ENCODE results near the gene PI16. TPM values are rescaled to one million over a fixed set of nuclear protein-coding genes. Genes with fewer than 3 reads are reported as not detected.
A peak's percentile ranks its signal among the peaks of the same experiment; 100 is the strongest.

Gene PI16
- total RNA-seq, 4 donors from 2014 or later: 2.8 to 17.2 (median 3.9) TPM

DNA sequence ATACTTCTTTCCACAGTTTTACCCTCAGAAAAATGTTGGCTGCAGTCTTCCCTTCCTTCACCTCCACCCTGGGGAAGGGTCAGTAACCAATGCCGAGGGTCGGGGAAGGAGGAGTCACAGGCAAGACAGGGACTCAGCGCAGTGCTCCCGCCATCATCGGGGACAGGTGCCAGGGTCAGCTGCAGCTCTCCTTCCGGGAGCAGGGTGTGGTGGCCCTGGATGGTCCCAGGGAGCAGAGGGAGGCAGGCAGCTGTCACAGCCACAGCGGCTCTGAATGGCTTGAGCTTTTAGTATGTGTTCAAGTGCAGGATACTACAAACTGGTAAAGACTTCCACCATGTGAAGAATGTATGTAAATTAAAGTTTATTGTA lies 26.0 kb upstream of the PI16 start:
- no peak overlapping the region for H3K4me3 ChIP-seq
- 61% methylated on average over 7 of the region's 7 CpGs for WGBS
- no peaks in the 10 kb centered on the region for H3K27me3 ChIP-seq
- DNase-seq (ENCODE audit: low spot score in 2 of 2): no peak
- peaks cover 16% of the 10 kb centered on the region for H3K36me3 ChIP-seq
- peaks cover 25% of the 10 kb centered on the region for H3K4me1 ChIP-seq
- H3K27ac ChIP-seq: no peak overlapping the region
- TF ChIP-seq, protein P1, sequence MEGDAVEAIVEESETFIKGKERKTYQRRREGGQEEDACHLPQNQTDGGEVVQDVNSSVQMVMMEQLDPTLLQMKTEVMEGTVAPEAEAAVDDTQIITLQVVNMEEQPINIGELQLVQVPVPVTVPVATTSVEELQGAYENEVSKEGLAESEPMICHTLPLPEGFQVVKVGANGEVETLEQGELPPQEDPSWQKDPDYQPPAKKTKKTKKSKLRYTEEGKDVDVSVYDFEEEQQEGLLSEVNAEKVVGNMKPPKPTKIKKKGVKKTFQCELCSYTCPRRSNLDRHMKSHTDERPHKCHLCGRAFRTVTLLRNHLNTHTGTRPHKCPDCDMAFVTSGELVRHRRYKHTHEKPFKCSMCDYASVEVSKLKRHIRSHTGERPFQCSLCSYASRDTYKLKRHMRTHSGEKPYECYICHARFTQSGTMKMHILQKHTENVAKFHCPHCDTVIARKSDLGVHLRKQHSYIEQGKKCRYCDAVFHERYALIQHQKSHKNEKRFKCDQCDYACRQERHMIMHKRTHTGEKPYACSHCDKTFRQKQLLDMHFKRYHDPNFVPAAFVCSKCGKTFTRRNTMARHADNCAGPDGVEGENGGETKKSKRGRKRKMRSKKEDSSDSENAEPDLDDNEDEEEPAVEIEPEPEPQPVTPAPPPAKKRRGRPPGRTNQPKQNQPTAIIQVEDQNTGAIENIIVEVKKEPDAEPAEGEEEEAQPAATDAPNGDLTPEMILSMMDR (IDR thresholded peaks at IDR 0.05): no peak
- TF ChIP-seq EP300 (IDR thresholded peaks at IDR 0.05) (no peak), POLR2AphosphoS5 (IDR thresholded peaks at IDR 0.05) (no peak)
- no peaks in the 10 kb centered on the region for H3K9me3 ChIP-seq

DNA sequence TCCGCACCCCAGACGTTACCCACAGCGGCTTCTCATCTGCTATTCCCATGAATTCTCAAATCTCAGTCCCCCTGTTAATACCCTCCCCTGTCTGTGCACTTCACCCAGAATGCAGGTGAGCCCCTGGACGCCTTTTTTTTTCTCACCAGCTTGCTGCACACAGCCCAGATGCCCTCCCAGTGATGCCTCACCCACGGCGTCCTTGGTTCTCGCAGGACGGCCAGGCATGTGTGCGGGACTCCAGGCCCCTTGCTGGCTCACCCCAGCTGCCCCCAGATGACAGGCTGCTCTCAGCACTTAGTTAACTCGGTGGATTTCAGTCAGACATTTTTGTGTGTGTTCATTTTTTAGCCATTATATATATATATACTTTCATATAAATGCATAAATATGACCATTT lies 25.4 kb upstream of the PI16 start:
- no peak overlapping the region for H3K4me3 ChIP-seq
- peaks cover 25% of the 10 kb centered on the region for H3K4me1 ChIP-seq

DNA sequence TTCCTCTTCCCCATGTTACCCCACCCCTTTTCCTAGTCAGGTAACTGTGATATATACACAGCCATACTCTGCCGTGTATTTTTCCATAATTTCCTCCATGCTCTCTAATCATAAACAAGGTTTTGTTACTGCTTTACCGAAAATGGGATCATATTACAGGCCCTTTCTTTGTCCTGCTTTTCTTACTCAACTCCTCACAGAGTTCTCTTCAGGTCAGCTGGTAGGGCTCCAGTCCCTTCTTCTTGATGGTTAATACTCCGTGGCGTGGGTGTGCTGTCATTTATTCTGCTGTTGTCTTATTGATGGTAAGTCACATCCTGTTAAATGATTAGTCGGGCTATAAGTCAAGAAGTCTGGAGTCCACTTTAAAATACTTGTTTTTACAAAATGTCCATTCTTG lies 24.9 kb upstream of the PI16 start:
- DNase-seq (ENCODE audit: low spot score in 2 of 2): no peak
- Histone ChIP-seq H3K27me3 (no peaks in the 10 kb centered on the region), H3K4me1 (peaks cover 25% of the 10 kb centered on the region), H3K27ac (peak overlapping the region; percentile 39), H3K9me3 (no peaks in the 10 kb centered on the region), H3K4me3 (no peak overlapping the region), H3K36me3 (peaks cover 6% of the 10 kb centered on the region)
- no peak for TF ChIP-seq POLR2A (IDR thresholded peaks at IDR 0.05)
- TF ChIP-seq, protein P1 (IDR thresholded peaks at IDR 0.05): no peak
- TF ChIP-seq POLR2AphosphoS5 (IDR thresholded peaks at IDR 0.05): no peak
- TF ChIP-seq EP300 (IDR thresholded peaks at IDR 0.05): no peak
- WGBS: 51% methylated on average over 5 of the region's 5 CpGs

More for the DNA sequence above, 25.4 kb upstream of the PI16 start:
- H3K36me3 ChIP-seq: peaks cover 10% of the 10 kb centered on the region
- WGBS: 88% methylated on average over 10 of the region's 10 CpGs
- H3K9me3 ChIP-seq: no peaks in the 10 kb centered on the region
- no peak overlapping the region for H3K27ac ChIP-seq
- DNase-seq (ENCODE audit: low spot score in 2 of 2): no peak
- H3K27me3 ChIP-seq: no peaks in the 10 kb centered on the region
- TF ChIP-seq, protein P1 (IDR thresholded peaks at IDR 0.05): no peak
- TF ChIP-seq POLR2A (IDR thresholded peaks at IDR 0.05) (no peak), EP300 (IDR thresholded peaks at IDR 0.05) (no peak), POLR2AphosphoS5 (IDR thresholded peaks at IDR 0.05) (no peak)

DNA sequence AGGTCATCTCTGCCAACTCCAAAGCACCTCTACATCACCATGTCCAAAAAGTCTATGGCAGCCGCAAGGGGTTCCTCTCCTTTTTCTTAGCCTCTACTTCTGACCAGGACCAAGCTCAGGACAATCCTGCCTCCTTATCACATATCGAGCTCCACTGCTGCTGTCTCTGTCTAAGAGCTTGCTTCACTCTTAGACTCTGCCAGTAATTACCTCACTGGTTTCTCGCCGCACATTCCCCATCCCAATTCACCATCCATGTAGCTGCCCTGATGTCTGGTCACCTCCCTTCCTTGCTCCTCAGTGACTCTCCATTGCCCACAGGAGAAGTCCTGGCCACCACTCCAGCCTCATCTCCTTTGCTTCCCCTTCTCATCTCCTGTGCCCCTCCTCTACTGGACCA lies 24.1 kb upstream of the PI16 start:
- H3K4me3 ChIP-seq: no peak overlapping the region
- no peak for TF ChIP-seq POLR2AphosphoS5 (IDR thresholded peaks at IDR 0.05)
- no peak for TF ChIP-seq EP300 (IDR thresholded peaks at IDR 0.05)
- TF ChIP-seq, protein P1 (IDR thresholded peaks at IDR 0.05): no peak
- TF ChIP-seq POLR2A (IDR thresholded peaks at IDR 0.05): no peak
- WGBS: 71% methylated on average over 4 of the region's 4 CpGs
- peaks cover 25% of the 10 kb centered on the region for H3K4me1 ChIP-seq
- no peaks in the 10 kb centered on the region for H3K36me3 ChIP-seq
- DNase-seq (ENCODE audit: low spot score in 2 of 2): no peak
- H3K9me3 ChIP-seq: no peaks in the 10 kb centered on the region
- H3K27ac ChIP-seq: peak overlapping the region; percentile 39
- no peaks in the 10 kb centered on the region for H3K27me3 ChIP-seq

DNA sequence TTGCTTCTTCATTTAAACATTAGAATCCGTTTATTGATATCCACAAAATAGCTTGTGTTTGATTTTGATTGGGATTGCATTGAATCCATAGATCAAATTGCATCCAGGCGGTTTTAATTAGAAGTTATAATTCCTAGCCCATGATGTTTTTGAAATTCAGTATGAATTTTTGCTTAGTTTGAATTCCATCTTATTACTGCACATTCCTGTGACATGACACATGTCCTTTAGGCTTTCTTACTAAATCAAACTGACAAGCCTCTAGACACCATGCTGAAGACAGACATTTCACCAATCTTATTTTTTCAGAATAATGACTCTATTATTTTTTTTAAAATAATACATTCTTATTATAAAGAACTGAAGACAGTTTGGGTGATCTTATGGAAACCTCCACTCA lies 21.4 kb upstream of the PI16 start:
- no peak for TF ChIP-seq POLR2AphosphoS5 (IDR thresholded peaks at IDR 0.05)
- Histone ChIP-seq H3K36me3 (no peaks in the 10 kb centered on the region), H3K9me3 (no peaks in the 10 kb centered on the region), H3K4me3 (no peak overlapping the region), H3K4me1 (peaks cover 17% of the 10 kb centered on the region), H3K27me3 (no peaks in the 10 kb centered on the region), H3K27ac (no peak overlapping the region)
- WGBS: 66% methylated on average over 2 of the region's 2 CpGs
- no peak for DNase-seq (ENCODE audit: low spot score in 2 of 2)

DNA sequence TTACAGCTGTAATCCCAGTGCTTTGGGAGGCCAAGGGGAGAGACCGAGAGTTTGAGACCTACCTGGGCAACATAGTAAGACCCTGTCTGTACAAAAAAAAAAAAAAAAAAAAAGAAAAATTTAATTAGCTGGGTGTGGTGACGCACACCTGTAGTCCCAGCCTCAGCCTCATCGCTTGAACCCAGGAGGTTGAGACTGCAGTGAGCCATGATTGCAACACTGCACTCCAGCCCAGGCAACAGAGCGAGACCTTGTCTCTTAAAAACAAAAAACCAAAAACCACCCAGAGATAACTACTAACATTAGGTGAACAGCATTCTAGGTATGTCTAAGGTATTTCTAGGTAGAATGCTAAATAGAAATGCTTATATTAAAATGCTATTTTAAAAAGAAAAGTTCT lies 21.0 kb upstream of the PI16 start:
- no peak for DNase-seq (ENCODE audit: low spot score in 2 of 2)
- 93% methylated on average over 4 of the region's 4 CpGs for WGBS
- Histone ChIP-seq H3K27me3 (no peaks in the 10 kb centered on the region), H3K27ac (no peak overlapping the region), H3K9me3 (no peaks in the 10 kb centered on the region), H3K4me3 (no peak overlapping the region), H3K36me3 (no peaks in the 10 kb centered on the region), H3K4me1 (peaks cover 14% of the 10 kb centered on the region)
- TF ChIP-seq POLR2AphosphoS5 (IDR thresholded peaks at IDR 0.05) (no peak), POLR2A (IDR thresholded peaks at IDR 0.05) (no peak), EP300 (IDR thresholded peaks at IDR 0.05) (no peak)
- TF ChIP-seq, protein P1 (IDR thresholded peaks at IDR 0.05): no peak
